KMS-11 (cell line): ENCODE measurements around the gene TMEM184C.

Source experiments
- H2AFZ ChIP-seq: fragments of 200-600 bp; sonication (generic); 2 replicates; pipeline ENCODE4 v1.6.1; 2016; ENCODE audit warnings: antibody characterized with exemption, mixed run types, low read depth
- H3K27ac ChIP-seq: fragments of 200-600 bp; sonication (generic); 2 replicates; pipeline ENCODE4 v1.6.1; 2016; ENCODE audit warnings: mild to moderate bottlenecking, mixed run types
- H3K27me3 ChIP-seq: fragments of 200-600 bp; sonication (generic); 2 replicates; pipeline ENCODE4 v1.6.1; 2017; ENCODE audit warnings: mild to moderate bottlenecking, low read depth, mixed run types, moderate library complexity; ENCODE audit not compliant: insufficient read depth
- H3K36me3 ChIP-seq: fragments of 200-600 bp; sonication (generic); 2 replicates; pipeline ENCODE4 v1.6.1; 2017; ENCODE audit warnings: mild to moderate bottlenecking, mixed run types; ENCODE audit not compliant: insufficient read depth
- H3K4me1 ChIP-seq: fragments of 200-600 bp; sonication (generic); 2 replicates; pipeline ENCODE4 v1.6.1; 2016; ENCODE audit warnings: mild to moderate bottlenecking, low read depth, mixed run types; ENCODE audit not compliant: poor library complexity, severe bottlenecking
- H3K4me2 ChIP-seq: fragments of 200-600 bp; sonication (generic); 2 replicates; pipeline ENCODE4 v1.7.0; 2016; ENCODE audit warnings: mild to moderate bottlenecking, mixed run types
- H3K4me3 ChIP-seq: fragments of 200-600 bp; sonication (generic); IDR thresholded peaks from 2 replicates; pipeline ENCODE4 v1.6.1; 2017; ENCODE audit warnings: low read depth, low read length, mixed read lengths; ENCODE audit not compliant: insufficient read depth
- H3K79me2 ChIP-seq: fragments of 200-600 bp; sonication (generic); 2 replicates; pipeline ENCODE4 v1.6.1; 2016; ENCODE audit warnings: low read depth, mixed run types; ENCODE audit not compliant: insufficient read depth
- H3K9ac ChIP-seq: fragments of 200-600 bp; sonication (generic); 2 replicates; pipeline ENCODE4 v1.6.1; 2016; ENCODE audit warnings: mild to moderate bottlenecking, mixed run types
- H4K20me1 ChIP-seq: fragments of 200-600 bp; sonication (generic); 2 replicates; pipeline ENCODE4 v1.6.1; 2016; ENCODE audit warnings: mild to moderate bottlenecking, mixed run types; ENCODE audit not compliant: insufficient read depth
- TF ChIP-seq, protein P1 (sequence below): fragments of 200-600 bp; sonication (generic); conservative IDR thresholded peaks from 2 replicates; pipeline ENCODE4 v1.6.1; 2017; ENCODE audit warnings: low read depth, mild to moderate bottlenecking, antibody characterized with exemption, low read length, moderate library complexity, mixed read lengths

The TMEM184C gene

DNA sequence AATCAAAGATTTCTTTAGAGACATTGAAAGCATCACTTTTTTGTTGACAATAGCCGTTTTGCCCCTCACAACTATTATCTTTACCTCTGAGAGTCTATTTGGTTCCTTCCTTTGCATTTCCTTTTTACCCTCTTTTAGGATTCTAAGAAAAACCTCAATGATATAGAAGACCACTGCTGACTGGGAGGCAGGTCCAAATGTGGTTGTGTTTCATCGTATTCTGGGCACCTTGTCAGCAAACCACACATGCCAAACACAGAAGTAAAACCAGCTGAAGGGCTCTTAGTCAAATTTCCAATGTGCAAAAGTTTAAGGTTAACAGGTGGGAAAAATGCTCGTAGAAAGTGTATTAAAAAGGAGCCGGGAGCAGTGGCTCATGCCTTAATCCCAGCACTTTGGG, 71.9 kb downstream of the TMEM184C start:
- no peaks in the 10 kb centered on the region for H3K36me3 ChIP-seq
- TF ChIP-seq, protein P1, sequence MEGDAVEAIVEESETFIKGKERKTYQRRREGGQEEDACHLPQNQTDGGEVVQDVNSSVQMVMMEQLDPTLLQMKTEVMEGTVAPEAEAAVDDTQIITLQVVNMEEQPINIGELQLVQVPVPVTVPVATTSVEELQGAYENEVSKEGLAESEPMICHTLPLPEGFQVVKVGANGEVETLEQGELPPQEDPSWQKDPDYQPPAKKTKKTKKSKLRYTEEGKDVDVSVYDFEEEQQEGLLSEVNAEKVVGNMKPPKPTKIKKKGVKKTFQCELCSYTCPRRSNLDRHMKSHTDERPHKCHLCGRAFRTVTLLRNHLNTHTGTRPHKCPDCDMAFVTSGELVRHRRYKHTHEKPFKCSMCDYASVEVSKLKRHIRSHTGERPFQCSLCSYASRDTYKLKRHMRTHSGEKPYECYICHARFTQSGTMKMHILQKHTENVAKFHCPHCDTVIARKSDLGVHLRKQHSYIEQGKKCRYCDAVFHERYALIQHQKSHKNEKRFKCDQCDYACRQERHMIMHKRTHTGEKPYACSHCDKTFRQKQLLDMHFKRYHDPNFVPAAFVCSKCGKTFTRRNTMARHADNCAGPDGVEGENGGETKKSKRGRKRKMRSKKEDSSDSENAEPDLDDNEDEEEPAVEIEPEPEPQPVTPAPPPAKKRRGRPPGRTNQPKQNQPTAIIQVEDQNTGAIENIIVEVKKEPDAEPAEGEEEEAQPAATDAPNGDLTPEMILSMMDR, result no peak
- H3K9ac ChIP-seq, result no peak overlapping the region
- no peak overlapping the region for H2AFZ ChIP-seq
- no peak overlapping the region for H3K4me2 ChIP-seq
- no peak overlapping the region for H3K27ac ChIP-seq
- H4K20me1 ChIP-seq, result no peaks in the 10 kb centered on the region
- peaks cover 4% of the 10 kb centered on the region for H3K4me1 ChIP-seq
- H3K4me3 ChIP-seq, result no peak overlapping the region
- H3K27me3 ChIP-seq, result no peaks in the 10 kb centered on the region
- H3K79me2 ChIP-seq, result no peaks in the 10 kb centered on the region

DNA sequence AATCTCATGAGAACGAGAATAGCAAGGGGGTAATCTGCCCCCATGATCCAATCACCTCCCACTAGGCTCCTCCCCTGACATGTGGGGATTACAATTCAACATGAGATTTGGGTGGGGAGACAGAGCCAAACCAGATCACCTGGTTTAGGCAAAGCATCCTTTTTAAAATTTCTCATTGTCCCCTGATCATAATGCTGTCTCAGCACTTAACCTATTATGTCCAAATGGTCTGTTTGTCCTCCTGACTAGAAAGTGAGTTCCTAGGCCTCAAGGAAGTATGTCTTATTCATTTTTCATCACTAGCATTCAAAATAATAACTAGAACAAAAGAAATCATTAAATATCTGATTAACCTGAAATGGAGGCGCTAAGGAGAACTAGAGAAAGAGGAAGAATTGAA, 74.6 kb downstream of the TMEM184C start:
- Histone ChIP-seq H2AFZ (no peak overlapping the region), H3K9ac (no peak overlapping the region), H3K27me3 (no peaks in the 10 kb centered on the region), H3K4me3 (no peak overlapping the region), H4K20me1 (no peaks in the 10 kb centered on the region), H3K4me1 (no peaks in the 10 kb centered on the region), H3K36me3 (no peaks in the 10 kb centered on the region), H3K4me2 (no peak overlapping the region), H3K27ac (no peak overlapping the region), H3K79me2 (no peaks in the 10 kb centered on the region)
- TF ChIP-seq, protein P1, result no peak

DNA sequence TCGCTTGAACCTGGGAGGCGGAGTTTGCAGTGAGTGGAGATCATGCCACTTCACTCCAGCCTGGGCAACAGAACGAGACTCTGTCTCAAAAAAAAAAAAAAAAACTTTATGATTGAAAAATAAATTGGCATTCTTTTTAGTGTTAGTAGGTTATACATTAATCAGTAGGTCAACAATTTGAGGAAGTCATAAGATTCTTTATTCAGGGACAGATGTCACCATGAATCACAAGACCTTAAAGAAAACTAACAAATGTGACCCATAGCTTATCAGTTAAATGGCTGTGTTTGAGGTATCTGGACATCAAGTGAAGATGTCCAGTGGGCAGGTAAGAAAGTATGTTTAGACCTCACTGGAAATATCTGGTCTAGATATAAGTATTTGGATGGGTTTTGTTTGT, 76.0 kb downstream of the TMEM184C start:
- Histone ChIP-seq H4K20me1 (no peaks in the 10 kb centered on the region), H3K4me3 (no peak overlapping the region), H3K4me2 (no peak overlapping the region), H2AFZ (no peak overlapping the region), H3K9ac (no peak overlapping the region), H3K4me1 (no peaks in the 10 kb centered on the region), H3K27ac (no peak overlapping the region), H3K79me2 (no peaks in the 10 kb centered on the region), H3K36me3 (no peaks in the 10 kb centered on the region), H3K27me3 (no peaks in the 10 kb centered on the region)
- TF ChIP-seq, protein P1, result no peak

DNA sequence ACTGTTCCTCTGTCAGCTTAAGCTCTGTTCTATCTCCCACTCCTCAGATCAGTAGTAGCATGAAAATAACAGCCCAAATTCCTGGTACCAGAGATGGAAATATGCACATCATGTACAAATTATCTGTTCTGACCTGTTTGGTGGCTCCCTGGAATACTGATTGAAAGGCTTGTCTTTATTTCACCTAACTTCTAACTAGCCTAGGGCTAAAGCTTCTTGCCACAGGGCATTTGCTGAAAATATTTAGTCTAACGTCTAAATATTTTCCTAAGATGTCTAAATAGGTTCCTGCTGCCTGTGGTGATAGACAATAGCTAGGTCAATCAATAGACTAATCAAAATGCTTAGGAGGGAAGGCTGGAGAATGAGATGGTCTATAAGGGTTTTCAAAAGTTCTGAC, 79.7 kb downstream of the TMEM184C start:
- TF ChIP-seq, protein P1, result no peak
- Histone ChIP-seq H2AFZ (no peak overlapping the region), H3K79me2 (no peaks in the 10 kb centered on the region), H3K4me1 (no peaks in the 10 kb centered on the region), H4K20me1 (no peaks in the 10 kb centered on the region), H3K27ac (no peak overlapping the region), H3K27me3 (no peaks in the 10 kb centered on the region), H3K9ac (no peak overlapping the region), H3K36me3 (no peaks in the 10 kb centered on the region), H3K4me3 (no peak overlapping the region), H3K4me2 (no peak overlapping the region)
